SKM-1 (cell line): Measurements from ENCODE around the gene SLC9A9.

Experiments
- DNase-seq: peaks from one replicate; lab custom pipeline; 2025; ENCODE audit not compliant: unreplicated experiment; lab: John Stamatoyannopoulos, UW

Gene SLC9A9

DNA sequence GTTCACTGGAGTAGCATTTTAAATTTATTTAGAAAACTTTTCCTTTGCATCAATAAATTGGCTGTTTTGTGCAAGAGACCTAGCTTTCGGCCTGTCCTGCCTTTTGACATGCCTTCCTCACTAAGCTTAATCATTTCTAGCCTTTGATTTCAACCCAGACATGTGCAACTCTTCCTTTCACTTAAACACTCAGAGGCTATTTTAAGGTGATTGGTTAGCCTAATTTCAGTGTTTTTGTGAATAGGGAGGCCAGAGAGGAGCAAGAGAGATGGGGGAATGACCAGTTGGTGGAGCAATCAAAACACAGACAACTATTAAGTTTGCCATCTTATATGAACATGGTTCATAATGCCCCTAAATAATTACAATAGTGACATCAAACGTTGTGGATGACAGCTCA lies 333.4 kb downstream of the SLC9A9 start:
- DNase-seq = no peak

DNA sequence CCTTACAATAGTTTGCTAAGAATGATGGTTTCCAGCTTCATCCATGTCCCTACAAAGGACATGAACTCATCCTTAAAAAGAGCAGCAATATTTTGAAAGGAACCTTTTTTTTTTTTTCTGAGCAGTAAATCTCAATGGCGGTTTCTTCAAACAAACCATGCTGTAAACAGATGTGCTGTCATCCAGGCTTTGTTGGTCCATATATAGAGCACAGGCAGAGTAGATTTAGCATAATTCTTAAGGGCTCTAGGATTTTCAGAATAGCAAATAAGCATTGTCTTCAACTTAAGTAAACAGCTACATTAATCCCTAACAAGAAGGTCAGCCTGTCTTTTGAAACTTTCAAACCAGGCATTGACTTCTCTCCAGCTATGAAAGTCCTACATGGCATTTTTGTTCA lies 334.2 kb downstream of the SLC9A9 start:
- DNase-seq = no peak

DNA sequence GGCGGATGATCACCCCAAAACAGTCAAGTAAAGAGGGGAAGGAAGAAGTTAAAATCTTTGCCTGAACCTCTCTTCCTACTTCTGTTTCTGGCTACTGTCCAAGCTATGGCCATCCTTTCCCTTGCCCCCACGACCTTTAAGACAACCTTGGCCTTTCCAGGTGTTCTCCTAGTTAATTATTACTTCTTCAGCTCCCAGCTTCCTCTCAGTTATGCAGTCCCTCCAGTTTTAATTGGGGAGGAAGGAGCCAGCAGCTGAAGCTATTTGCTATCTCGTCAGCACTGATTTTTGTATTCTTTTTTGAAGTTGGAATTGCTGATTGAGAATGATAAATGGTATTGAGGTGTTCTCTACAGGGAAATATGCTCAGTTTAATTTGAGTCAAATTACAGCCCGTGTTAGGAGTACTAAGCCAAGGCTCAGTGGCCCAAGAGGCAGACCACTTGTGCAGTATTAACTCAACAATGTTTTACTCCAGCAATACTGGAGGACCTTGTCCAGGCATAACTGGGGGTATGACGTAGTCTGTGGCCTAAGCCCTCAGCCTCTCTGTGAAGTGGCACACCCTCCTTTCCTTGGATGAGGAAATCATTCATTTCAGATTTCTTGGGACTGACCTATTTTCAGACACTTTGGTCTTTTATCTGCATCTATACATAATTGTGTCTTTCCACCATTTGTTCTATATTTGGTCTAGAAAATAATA lies 336.9 kb downstream of the SLC9A9 start:
- no peak for DNase-seq

DNA sequence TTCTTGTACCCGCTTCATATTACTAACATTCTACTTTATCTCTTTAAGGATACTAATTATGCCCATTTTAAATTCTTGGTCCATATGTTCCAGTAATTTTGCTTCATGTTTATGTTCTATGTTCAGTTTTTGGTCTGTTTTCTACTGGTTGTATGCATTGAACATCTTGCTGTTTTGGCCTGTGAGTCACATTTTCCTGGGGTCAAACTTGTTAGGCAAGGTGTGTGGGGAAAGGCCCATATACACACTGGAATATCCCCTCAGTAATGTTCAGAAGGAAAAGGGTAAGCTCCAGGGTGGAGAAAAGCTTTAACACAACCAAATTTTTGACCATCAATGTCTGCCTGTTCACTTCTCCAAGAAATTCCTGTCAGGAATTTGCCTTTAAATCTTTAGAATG lies 337.7 kb downstream of the SLC9A9 start:
- no peak for DNase-seq

DNA sequence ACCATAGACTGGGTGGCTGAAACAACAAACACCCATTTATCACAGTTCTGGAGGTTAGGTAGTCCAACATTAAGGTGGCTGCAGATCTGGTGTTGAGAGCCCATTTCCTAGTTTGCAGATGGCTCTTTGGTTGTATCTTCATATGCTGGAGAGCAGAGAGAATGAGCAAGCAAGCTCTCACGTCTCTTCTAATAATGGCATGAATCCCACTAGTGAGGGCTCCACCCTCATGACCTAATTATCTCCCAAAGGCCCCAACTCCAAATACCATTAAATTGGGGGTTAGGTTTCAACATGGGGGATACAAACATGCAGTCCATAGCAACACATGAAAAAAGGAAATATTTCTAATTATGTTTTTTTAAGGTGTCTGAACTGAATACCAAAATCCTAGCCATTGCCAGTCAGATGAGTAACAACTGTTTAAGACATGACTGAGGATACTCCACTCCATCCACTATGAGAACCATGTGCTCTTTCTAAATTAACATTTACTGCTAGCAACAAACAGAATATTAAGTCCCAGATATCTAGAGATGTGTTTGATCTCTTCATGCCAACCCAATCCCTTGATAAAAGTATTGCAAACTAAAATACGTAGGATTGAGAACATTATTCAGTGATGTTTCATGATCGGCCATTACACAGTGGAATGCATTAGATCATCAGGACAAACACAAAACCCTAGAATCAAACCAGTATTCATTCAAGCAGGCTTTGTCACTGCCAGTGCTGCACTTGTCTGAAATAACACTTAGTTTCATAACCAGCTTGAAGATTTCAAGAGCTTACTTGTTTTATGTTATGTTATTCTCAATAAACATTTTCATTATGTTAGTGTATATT lies 340.3 kb downstream of the SLC9A9 start:
- DNase-seq = no peak

DNA sequence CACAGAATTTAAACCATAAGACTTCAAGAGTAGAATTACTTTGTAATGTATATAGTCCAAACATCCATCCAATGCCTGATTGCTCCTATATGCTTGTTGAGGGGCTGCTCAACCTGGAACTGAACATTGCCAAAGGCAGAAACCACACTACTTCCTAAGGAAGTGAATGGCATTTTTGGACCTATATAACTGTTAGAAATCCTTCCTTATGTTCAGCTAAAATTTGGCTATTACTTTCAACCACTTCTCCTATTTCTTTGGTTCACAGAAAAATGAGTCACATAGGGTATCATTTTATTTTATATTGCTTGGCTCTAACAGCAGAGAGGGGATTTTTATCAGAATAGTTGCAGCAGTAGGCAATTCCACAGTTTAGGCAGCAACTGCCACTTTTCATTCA lies 342.1 kb downstream of the SLC9A9 start:
- peak; percentile 28 for DNase-seq

DNA sequence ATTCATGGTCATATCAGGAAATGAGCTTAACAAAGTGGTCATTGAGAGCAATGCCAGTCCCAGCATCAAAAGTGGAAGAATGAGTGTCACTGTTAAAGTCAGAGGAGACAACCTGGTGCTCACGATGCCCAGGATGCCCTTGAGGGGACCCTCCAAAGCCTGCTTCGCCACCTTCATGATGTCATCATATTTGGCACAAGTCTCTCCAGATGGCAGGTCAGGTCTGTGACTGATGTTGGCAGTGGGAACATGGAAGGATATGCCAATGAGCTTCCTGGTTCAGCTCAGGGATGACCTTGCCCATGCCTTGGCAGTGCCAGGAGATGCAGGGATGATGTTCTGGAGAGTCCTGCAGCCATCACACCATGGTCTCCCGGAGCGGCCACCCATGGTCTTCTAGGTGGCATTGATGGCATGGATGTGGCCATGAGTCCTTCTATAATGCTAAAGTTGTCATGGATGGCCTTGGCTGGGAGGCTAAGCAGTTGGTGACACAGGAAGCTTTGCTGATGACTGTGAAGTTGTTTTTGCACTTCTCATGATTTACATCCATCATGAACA lies 344.9 kb downstream of the SLC9A9 start:
- DNase-seq = no peak

DNA sequence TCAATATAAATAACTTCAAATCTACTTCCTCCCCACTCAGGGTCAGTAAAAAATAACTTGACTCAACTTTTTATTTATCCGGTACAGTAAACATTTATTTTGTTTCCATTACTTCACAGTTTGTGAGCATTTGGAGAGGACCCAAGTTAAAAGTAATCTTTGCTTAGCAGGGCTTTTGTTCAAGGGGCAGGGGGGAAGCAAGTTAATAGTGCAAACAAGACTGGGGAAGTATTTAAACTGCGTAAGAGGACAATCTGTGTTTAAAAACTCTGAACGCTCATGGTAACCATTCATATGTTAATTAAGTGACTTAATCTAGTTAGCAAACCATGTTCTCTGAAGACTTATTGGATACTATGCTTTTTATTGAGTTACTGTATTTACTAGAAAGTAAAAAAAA lies 346.2 kb downstream of the SLC9A9 start:
- DNase-seq = no peak

DNA sequence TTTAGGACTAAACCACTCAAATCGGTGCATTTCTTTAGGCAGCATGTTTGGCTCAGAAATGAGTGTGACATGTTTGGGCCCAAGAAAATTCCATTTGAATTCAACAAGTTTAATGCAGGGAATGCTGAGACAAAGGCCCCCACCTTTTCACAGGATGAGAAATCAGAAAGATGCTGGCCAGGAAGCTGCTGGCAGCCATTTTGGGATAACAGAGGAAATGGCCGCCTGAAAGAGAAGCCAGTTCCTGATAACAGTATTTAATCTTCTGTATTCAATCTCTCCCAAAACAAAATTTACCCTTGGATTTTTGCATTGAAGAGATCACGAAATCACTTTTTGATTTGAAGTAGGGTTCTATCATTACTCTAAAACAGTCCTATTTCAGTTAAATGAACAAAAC lies 350.9 kb downstream of the SLC9A9 start:
- DNase-seq = no peak

DNA sequence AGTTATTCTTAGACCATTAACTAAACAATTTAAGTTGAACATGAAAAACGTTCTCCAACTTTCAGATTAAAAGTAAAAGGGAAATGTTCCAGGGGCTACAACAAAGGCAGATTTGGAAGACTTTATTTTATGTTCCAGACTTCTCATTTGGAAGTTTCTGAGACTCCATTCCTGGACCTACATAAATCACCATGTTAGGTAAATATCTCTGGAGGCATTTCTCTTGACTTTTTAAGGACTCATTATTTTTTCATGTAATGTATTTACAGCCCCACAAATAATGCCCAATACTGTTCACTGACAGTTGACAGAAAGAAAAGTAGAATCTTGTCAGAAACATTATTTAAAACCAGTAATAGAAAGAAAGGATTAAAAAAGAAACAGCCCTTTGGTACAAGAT lies 352.1 kb downstream of the SLC9A9 start:
- no peak for DNase-seq

DNA sequence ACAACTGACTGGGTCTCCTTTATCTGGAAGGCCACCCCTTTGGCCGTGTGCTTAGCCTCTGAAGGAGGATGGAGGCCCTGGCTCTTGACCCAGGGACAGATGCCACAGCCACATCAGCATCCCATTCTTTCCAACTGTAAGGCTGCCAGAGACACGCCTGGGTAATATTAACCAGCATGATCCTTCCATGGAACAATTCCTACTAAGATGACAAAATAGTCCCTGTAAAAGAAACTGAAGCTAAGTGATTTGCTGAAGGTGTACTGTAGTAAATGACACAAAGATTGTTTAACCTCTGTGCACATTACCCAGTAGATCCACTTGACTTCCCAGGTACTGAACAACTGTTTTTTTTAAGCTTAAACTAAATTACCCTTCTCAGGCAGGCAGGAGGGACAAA lies 352.7 kb downstream of the SLC9A9 start:
- no peak for DNase-seq

DNA sequence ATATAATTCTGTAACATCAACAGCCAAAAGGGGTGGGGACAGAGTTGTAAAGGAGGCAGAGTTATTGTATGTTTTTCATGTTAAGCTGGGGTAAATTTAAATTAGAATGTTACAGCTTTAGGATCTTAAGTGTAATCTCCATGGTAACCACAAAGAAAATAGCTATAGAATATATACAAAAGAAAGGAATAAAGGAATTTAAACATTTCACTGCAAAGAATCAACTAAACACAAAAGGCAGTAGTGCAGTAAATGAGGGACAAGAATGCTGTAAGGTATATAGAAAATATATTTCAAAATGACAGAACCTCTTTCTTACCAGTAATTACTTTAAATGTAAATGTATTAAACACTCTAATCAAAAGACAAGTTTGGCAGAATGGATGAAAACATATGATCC lies 361.7 kb downstream of the SLC9A9 start:
- no peak for DNase-seq

DNA sequence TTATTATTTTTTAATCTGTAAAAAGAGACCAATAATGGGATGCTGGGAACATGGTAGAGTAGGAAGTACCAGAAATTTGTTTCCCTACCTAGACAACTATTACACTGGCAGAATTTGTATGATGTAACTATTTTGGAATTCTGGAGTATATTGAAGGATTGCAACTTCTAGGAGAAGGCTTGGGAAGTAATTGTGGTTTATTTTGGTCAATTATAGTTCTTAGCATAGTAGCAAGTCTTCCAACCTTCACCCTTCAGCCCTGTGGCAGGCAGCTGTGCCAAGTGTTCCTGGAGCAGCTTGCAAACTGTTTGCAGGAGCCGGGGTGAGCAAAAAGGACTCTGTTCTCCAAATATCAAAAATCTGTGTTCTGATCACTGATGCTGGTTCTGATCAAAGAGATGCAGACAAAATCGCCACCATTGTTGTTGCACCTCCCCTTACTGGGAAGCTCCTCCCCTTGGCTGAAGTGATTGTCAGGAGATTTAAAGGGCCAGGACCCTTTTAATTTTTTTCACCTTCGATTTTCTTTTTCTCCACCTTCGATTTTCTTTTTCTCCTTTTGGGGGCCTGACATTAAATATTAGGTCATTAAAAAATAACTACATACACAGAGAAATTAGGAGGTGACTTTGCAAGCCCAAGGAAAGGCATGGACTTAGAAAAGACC lies 363.3 kb downstream of the SLC9A9 start:
- no peak for DNase-seq

DNA sequence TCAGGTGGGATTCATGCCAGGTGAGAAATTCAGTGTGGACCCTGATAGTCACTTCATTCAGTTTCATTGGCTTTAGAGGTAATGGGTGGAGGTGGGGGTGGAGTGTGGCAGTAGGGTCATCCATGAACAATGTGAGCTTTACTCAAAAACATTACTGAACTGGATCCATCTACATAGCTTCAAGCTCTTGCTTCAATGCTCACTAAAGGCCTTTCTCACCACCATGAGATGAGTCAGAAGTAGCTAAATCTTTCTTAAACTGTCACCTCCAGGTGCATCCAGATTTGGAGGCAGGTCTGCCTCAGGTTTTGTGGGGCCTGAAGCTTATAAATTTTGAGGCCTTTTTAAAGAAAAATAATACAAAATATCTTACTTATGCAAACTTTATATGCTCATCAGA lies 365.1 kb downstream of the SLC9A9 start:
- DNase-seq = no peak

DNA sequence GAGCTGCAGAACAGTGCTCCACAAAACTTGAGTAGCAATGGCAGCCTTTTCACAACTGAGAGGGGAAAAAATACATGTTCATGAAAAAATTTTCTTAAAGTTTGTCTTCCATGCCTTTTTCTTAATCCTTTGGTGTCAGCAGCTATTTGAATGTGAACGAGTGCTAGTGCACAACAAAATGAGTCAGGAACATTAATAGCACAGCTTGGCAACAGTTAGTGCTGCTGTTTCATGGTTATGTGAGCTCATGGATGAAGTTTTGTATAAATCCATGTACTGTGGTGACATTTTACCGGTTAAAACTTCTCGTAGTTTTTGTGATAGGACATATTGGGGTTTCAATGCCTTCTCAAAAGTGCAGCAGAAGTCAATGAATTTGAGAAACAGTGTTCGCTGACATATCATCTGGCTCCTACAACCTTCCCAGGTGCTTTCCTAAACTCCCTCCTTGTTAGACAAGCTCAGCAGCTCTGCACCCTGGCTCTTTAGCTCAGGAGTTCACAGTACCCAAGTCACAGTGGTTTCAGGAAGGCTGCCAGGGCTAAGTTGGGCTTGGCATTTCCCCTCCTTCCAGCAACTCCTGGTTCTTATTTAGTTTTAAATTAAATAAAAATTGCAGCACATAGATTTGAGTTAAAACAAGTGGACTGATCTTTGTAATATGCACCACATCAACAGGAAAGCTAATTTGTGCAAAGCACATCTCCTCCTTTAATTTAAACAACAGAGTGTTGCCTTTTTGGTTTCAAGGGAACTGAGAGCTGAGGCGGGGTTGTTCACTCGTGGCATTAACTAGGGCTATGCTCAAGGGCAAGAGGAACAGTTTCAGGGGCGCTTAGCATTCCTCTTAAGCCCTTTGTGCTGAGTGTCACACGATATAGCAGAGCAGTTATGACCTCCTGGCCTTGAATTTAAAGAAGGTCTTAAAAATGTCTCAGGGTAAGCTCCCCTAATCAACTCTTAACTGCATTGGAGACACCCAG lies 365.9 kb downstream of the SLC9A9 start:
- no peak for DNase-seq

DNA sequence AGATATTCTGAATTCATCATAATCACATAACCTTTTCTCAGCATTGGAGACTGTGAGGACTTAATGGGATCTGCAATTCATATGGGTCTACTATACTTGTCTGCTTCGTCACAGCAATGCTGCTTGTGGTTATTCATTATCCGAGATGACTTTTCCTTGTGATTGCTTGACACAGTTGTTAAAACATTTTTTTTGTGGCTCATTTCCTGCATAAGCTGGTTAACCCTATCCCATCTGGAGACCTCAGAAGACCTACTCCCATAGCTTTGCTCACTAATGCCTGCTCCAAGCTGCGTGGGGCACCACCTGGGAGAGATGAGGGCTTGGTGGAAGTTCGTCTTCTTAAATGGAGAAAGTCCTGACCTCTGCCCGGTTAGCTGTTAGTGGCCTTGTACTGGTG lies 367.9 kb downstream of the SLC9A9 start:
- DNase-seq = no peak

DNA sequence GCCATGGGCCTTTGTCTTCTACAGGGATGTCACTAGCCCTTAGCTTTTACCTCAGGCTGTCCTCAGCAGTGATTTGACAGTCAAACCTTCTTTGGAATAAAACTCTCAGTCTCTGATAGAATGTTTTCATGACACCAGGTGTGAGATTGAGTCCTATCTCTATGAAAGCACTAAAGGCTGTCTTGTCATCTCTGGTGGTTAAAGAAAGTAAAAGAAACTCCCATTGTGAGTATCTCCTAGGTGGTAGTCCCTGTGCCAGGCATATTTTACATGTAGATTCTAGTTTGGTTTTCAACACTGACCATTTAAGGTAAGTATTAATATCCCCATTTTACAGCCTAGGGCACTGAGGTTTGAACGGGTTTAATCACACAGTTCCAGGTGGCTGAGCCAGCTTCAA lies 368.5 kb downstream of the SLC9A9 start:
- DNase-seq = no peak

DNA sequence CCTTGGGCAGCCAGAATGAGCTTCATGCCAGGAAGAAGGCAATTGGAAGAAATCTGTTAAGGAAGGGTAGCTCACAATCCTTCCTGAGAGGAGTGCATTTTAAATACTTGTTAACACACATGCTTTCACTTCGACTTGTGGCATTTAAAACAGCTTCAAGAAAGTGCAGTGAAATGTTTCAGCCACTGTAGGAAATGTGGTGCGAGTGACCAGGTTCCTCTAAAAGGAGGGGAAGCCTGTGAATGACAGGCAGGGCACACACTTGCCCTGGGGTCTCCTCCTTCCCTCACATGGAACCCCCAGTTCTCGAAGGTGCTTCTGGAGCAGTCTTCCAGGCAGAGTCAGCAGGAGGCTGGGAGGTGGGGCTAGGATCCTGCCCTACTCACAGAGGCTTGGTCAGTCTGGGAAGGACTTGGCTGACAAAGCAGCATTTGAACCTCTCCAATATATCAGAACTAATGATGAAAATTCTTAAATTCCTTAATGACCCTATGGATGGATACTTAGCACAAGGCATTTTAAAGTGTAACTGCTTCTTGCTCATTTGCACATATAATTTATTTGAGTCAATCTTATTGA lies 370.1 kb downstream of the SLC9A9 start:
- DNase-seq = no peak

DNA sequence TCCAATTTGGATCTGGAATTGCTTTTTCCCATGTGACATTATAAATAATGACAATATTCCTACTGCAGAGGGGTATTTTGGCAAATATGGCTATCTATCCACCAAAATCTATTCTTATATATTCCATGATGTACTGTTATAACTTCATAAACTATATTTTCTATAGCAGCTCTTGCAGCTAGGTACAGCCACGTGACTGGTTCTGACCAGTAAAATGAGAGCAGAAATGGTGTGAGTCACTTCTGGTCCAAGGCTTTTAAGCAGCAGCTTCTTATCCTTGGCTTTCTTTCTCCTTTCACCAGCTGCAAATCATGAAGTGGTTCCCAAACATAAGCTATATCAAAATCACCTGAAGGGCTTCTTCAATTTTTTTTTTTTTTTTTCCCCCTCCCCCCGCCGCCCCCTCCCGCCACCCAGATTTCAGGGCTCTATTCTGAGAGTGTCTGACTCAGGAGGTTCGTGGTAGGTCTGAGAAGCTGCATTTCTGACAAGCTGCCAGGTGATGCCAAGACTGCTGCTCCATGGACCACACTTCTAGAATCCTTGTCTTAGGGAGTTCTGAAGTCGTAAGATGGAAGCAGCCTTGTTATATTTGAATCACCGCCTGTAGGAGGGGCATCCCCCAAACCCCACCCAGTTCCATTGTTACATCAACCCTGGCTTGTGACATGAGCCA lies 371.2 kb downstream of the SLC9A9 start:
- DNase-seq = no peak

DNA sequence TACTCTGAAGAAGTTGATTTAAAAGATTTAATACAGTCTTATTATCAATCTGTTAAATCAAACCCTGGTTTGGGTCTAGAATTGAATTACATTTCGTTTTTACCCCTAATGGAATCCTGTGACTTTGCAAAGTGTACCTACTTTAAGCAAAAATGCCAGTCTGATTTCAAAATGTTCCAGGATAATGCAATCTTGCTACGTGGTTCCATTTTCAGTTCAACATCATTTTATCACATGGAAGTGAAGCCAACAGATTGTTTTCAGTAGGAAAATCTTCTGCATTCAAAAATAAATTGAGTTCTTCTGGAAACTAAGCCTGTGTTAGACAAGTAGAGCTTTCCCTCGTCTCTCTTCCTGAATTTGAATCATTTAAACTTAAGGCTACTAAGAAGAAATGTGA lies 372.3 kb downstream of the SLC9A9 start:
- no peak for DNase-seq
